ENCODE measurements around the gene TMEM141.

- no peak for TF ChIP-seq CHD2 (IDR thresholded peaks at IDR 0.05; ENCODE audit: low read length)
- peak; percentile 83; the same call in 1 of the 2 replicates for TF ChIP-seq TAF1 (IDR thresholded peaks at IDR 0.05; ENCODE audit: low read depth, low read length)
- TF ChIP-seq EP300 (IDR thresholded peaks at IDR 0.05; ENCODE audit: borderline replicate concordance in 1 of 2, low read depth in 2 of 2, low read length in 2 of 2), result no peak
- TF ChIP-seq CTCF (IDR thresholded peaks at IDR 0.05; ENCODE audit: control extremely low read depth in 1 of 3, insufficient read depth in 1 of 3, low read depth in 1 of 3, low read length in 3 of 3), result no peak
- no peak for TF ChIP-seq USF2 (IDR thresholded peaks at IDR 0.05; ENCODE audit: low read length)
- peak in 1 of 2 experiments; percentile 74; a peak in 2 of 3 replicates for TF ChIP-seq POLR2A (IDR thresholded peaks at IDR 0.05; ENCODE audit: control extremely low read depth in 1 of 2, low read depth in 2 of 2, low read length in 2 of 2)
- no peak for TF ChIP-seq SUZ12 (IDR thresholded peaks at IDR 0.05; ENCODE audit: low read length)
- TF ChIP-seq MAFK (IDR thresholded peaks at IDR 0.05; ENCODE audit: low read depth, low read length), result no peak
Measured at GRCh38 chr9:136807281-136808074, 16.3 kb downstream of the TMEM141 start, which contains the start of gene RABL6.

Measured in H1 (cell line).